HL-60 (cell line): Measurements from ENCODE around the gene SHH.

Experiments used
- DNase-seq, 2 experiments: peaks; one replicate each; pipeline ENCODE4 v3.0.0-alpha.2; 2010 to 2020; ENCODE audit warnings: low read depth in 1 of 2, low spot score in 1 of 2
- H3K27ac ChIP-seq: fragments of 250-450 bp; sonication (Bioruptor Pico); replicated peaks from 2 replicates; pipeline ENCODE4 v1.5.1; 2020; ENCODE audit warnings: mild to moderate bottlenecking, moderate library complexity
- H3K27me3 ChIP-seq: fragments of 250-450 bp; sonication (Bioruptor Pico); 2 replicates; pipeline ENCODE4 v1.5.1; 2021; ENCODE audit warnings: mild to moderate bottlenecking, moderate library complexity; ENCODE audit not compliant: insufficient read depth, poor library complexity, severe bottlenecking
- H3K4me3 ChIP-seq: replicated peaks from 2 replicates; pipeline ENCODE4 v1.5.1; 2011; ENCODE audit warnings: mild to moderate bottlenecking, control low read depth, low read length; ENCODE audit not compliant: insufficient read depth
- CTCF ChIP-seq: IDR thresholded peaks from one replicate; pipeline ENCODE4 v1.5.1; 2011; ENCODE audit warnings: low read length, control low read depth, inconsistent platforms; ENCODE audit not compliant: insufficient read depth
- GABPA ChIP-seq: IDR thresholded peaks from 2 replicates; pipeline ENCODE4 v1.6.1; 2012; ENCODE audit warnings: low read depth
- POLR2AphosphoS5 ChIP-seq: IDR thresholded peaks from 2 replicates; pipeline ENCODE4 v1.6.1; 2012; ENCODE audit warnings: low read depth
- REST ChIP-seq: IDR thresholded peaks from 2 replicates; pipeline ENCODE4 v1.6.1; 2012; ENCODE audit warnings: low read depth; ENCODE audit not compliant: insufficient replicate concordance
- SPI1 ChIP-seq: IDR thresholded peaks from 2 replicates; pipeline ENCODE4 v1.6.1; 2012; ENCODE audit warnings: low read depth, mild to moderate bottlenecking, borderline replicate concordance

The SHH gene

GRCh38 chr7:155802291-155802690, 10.0 kb downstream of the SHH start:
- DNase-seq = no peak
- Histone ChIP-seq H3K4me3 (no peak overlapping the region), H3K27me3 (peaks cover 45% of the 10 kb centered on the region), H3K27ac (no peak overlapping the region)
- TF ChIP-seq REST = no peak
- TF ChIP-seq SPI1 = no peak
- no peak for TF ChIP-seq CTCF
- TF ChIP-seq POLR2AphosphoS5 = no peak
- TF ChIP-seq GABPA = no peak

GRCh38 chr7:155800741-155801267, 11.5 kb downstream of the SHH start:
- TF ChIP-seq SPI1 (no peak), CTCF (no peak), GABPA (no peak), REST (no peak), POLR2AphosphoS5 (no peak)
- Histone ChIP-seq H3K27ac (no peak overlapping the region), H3K27me3 (peaks cover 32% of the 10 kb centered on the region), H3K4me3 (no peak overlapping the region)
- no peak for DNase-seq

- no peak for DNase-seq
- peaks cover 27% of the 10 kb centered on the region for H3K27me3 ChIP-seq
- no peak overlapping the region for H3K27ac ChIP-seq
- TF ChIP-seq SPI1 = no peak
- H3K4me3 ChIP-seq = no peak overlapping the region
Measured at GRCh38 chr7:155800301-155800700, 12.0 kb downstream of the SHH start.

- Histone ChIP-seq H3K27ac (no peak overlapping the region), H3K27me3 (peaks cover 23% of the 10 kb centered on the region), H3K4me3 (no peak overlapping the region)
- TF ChIP-seq REST = no peak
- no peak for TF ChIP-seq SPI1
- no peak for TF ChIP-seq POLR2AphosphoS5
- TF ChIP-seq CTCF = no peak
- no peak for TF ChIP-seq GABPA
- DNase-seq = no peak
Measured at GRCh38 chr7:155799514-155799913, 12.7 kb downstream of the SHH start.
